Measurements from ENCODE around the gene LSM7.
"Not testable (repeated sequence)": the region's sequence is repeated elsewhere in the genome, so short reads cannot be mapped to it uniquely, and the experiment has no call there.

Gene LSM7

DNA sequence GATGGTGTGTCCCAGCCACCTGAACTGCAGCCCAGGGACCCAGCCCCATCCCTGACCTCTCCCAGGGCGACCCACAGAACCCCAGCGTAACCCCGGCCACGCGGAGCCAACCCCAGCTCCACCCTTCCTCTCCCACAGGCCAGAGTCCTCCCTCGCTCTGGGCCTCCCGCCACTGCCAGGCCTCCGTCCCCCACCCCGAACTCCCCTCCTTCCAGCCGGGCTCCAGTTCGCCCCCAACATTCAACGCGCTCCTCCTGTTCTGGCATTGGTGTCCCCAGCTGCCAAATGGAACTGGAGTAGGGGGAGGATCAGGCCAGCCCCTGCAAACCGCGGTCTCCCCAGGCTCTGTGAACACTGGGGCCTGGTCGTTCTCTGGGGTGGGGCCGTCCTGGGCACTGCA, 27.9 kb downstream of the LSM7 start:
- no peak for DNase-seq (ENCODE audit: low read depth)

DNA sequence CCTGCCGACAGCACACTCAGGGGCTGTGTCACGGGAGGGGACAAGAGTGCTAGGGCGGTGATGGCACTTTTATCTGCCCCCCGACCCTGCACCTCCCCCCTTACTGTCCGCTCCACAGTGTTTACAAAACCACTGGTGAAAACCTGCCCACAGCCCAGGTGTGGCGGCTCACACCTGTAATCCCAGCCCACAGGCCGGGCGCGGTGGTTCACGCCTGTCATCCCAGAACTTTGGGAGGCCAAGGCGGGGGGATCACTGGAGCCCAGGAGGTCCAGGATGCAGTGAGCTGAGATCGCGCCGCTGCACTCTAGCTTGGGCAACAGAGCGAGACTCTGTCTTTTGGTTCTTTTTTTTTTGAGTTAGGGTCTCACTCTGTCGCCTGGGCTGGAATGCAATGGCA, 32.2 kb downstream of the LSM7 start:
- DNase-seq (ENCODE audit: low read depth), result no peak

DNA sequence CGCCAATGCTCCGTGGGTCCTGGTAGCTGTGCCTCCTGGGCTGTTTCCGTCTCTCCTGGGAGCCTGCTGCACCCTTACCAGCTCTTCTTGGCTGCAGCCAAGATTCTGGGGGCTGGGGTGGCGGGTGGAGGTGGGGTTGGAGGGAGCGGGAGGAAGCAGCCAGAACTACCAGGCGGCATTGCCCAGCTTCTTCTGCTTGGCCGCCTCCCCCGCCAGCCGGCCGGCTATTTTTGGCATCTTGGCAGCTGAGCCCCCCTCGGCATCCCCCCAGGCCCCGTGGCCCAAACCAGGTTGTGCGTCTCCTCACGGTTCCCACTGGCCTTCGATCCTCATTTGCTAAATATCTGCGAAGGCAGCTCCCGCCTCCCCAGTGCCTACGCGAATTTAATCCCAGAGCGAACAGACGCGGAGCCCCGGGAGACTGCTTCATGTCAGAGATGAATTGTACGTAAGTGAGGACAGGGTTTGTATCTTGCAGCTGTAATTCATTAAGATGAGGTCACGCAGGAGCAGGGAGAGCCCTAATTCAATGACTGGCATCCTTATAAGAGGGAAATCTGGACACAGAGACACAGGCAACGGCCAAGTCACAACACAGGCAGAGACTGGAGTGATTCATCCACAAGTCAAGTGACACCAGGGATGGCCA, 33.6 kb downstream of the LSM7 start:
- no peak for DNase-seq (ENCODE audit: low read depth)

DNA sequence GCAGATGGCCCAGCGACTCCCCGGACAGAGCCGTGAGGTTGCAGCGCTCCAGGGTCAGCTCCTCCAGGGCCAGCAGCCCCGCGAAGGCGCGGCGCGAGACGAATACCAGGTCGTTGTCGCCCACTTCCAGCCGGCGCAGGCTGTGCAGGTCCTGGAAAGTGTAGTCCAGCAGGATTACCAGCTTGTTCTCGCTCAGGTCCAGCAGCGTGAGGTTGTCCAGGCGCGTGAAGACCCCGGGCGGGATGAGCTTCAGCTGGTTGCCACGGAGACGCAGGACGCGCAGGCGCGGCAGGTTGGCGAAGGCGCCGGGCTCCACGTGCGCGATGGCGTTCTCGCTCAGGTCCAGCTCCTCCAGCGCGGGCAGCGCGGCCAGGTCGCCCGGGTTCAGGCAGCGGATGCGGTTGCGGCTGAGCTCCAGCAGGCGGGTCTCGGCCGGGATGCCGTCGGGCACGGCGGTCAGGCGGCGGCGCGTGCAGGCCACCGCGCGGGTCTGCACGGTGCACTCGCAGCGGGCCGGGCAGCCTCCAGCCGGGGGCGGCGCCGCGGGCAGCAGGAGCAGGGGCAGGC, 37.1 kb downstream of the LSM7 start:
- DNase-seq (ENCODE audit: low read depth), result no peak

DNA sequence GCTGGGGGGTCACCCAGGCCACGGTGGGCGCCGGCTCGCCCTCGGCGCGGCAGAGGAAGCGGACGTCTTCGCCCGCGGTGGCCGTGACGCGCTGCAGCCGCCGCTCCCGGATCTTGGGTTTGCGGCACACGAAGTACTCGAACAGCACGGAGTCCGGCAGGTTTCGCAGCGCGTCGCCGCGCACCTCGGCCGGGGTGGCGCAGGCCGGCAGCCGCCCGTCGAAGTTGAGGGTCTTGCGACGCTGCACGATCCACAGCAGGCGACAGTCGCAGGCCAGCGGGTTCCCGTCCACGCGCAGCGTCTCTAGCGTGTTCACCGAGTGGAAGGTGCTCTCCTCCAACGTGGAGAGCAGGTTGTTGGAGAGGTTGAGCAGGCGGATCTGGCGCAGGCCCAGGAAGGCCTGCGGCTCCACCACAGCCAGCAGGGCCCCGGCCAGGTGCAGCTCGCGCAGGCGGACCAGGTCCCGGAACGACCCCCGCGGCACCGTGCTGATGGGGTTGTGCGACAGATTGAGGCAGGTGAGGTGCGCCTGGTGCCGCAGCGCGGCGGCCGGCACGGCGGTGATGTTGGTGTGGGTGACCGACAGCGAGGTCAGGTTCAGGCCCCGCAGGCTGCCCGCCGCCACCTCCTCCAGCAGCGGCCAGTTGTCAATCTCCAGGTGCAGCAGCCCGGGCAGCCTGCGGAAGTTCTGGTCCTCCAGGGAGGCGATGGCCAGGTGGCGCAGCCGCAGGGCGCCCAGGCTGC, 37.8 kb downstream of the LSM7 start:
- DNase-seq (ENCODE audit: low read depth), result no peak

DNA sequence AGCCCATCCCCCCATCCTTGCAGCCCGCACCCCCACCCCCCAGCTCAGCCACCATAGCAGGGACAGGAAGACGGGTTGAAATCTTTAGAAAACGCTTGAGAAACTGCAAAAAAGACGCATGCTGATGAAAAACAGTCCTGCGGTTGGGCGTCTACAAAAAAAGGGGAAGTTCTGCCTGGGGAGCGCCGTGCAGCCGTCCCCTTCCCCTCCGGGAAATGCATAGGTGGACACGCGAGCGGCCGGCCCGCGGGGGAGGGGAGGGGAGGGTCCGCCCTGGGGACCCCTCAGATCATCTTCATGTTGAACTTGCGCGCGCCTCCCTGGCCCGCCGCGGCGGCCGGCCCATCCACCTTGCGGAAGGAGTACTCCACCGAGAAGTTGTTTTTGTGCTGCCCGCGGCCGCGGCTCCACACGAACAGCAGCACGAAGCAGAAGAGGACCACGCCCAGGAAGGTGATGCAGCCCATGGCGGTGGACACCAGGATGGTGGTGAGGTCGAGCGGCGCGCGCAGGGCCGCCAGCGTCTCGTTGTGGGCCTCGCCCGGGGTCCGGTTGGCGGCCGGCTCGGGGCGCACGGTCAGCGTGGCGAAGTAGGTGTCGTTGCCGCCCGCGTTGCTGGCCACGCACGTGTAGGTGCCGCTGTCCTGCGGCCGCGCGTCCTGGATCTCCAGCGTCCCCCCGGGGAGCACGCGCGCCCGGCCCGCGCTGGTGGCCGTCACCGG, 38.5 kb downstream of the LSM7 start:
- no peak for DNase-seq (ENCODE audit: low read depth)

DNA sequence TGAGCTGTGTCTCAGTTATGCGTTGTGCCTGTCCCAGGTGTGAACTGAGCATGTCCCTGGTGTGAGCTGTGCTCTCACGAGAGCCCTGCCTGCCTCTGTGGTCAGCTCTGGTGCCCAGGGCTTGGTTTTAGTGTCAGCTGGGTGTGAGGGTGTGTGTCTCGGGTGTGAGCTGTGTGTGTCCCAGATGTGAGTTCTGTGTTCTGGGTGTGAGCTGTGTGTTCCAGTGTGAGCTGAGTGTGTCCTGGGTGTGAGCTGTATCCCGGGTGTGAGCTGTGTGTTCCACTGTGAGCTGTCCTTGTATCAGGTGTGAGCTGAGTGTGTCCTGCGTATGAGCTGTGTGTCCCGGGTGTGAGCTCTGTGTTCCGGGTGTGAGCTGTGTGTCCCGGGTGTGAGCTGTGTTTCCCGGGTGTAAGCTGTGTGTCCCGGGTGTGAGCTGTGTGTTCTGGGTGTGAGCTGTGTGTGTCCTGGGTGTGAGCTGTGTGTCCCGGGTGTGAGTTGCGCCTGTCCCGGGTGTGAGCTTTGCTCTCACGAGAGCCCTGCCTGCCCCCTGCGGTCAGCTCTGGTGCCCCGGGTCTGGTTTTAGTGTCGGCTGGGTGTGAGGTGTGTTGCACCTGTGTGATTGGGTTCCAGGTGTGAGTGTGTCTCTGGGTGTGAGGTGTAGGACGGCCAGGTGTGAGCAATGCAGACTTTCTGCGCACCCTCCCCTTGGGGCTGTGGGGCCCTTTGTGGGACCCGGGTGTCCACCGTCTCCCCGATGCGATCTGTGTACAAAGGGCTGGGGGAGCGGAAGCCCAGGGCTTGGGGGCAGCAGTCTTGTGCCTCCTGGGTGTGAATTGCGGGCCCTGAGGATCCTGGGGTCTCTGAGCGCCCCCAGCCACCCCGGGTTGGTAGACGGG, 39.3 kb downstream of the LSM7 start:
- no peak for DNase-seq (ENCODE audit: low read depth)

DNA sequence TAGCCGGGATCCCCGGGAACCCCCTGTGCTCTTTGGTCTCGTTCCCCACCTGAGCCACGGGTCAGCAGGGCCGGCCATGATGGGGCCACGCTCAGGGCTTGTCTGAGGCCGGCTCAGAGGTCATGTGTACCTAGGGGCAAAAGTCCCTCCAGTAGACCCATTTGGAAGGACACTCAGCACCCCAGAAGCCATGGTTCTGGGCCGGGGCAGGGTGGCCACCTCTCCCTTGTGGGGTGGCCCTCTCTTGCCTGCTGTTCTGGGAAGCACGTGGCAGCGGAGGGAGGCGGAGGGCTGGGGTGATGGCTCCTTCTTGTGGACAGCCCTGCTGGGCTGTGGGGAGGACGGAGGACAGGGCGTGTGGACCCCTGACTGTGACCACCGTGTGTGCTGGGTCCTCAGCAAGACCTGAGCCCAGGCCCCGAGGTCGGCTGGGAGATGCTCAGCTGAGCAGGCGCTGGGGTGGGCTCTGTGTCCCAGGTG, 40.0 kb downstream of the LSM7 start:
- no peak for DNase-seq (ENCODE audit: low read depth)

DNA sequence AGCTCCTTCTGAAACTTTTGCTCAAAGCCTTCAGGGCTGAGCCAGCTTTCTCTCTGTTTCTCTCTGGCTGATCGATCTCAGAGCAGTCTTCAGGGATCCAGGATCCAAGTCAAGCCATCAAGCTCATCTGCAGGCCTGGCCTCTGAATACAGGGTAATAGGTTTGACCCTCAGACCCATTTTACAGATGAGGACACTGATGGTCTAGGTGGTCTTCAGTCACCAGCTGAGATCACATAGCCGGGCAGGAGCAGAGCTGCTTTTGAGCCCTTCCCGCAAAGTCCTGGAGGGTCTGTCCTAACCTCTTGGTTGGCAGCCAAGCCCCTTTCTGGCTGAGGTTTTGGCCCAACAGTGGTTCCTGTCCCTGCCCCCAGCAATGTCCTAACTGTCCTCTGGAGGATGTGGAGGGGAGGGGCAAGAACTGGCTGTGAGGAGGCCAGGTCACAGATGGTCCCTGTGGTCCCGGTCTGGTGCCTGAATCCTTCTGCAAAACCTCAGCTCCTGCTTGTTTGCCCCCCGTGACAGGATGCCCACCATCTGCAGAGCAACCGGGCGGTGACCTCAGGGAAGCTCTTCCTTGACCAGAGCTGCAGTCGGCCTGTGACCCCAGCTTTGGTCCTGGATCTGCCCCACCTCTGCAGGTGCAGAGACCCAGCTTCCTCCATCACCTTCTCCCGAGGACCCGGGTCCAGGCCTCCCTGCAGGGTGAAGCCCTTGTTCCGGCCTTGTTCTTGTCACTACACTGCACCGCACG, 40.6 kb downstream of the LSM7 start:
- no peak for DNase-seq (ENCODE audit: low read depth)

DNA sequence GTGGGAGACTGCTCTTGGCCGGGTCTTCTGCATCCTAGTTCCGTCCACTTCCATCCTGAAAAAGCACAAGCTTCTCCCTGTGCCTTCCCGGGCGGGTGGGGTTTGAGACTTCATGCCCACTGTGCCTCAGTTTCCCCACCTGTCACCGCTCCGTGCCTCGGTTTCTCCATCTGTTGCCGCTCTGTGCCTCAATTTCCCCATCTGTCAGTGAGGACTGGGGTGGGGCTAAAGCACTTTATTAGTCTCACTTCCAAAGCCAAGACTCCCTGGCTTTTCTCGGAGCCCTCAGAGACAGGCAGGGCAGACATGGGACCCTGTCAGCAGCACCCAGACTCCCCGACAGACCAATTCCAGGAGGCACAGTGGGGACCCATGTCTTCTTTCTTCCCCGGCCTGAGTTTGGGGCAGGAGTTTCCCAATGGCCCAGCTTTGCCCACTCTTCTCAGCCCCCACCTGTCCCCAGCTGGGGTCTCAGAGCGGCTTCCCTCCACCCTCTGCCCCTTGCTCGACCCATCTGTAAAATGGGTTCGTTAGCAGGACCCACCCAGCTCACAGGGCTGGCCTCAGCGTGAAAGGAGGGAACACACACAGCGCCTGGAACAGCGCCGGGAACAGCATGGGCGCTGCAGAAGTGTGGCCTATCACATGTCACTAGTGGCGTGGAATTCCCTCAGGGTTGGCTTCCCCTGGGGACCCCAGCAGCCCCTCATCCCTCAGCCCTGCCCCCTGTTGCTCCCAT, 41.8 kb downstream of the LSM7 start:
- no peak for DNase-seq (ENCODE audit: low read depth)

DNA sequence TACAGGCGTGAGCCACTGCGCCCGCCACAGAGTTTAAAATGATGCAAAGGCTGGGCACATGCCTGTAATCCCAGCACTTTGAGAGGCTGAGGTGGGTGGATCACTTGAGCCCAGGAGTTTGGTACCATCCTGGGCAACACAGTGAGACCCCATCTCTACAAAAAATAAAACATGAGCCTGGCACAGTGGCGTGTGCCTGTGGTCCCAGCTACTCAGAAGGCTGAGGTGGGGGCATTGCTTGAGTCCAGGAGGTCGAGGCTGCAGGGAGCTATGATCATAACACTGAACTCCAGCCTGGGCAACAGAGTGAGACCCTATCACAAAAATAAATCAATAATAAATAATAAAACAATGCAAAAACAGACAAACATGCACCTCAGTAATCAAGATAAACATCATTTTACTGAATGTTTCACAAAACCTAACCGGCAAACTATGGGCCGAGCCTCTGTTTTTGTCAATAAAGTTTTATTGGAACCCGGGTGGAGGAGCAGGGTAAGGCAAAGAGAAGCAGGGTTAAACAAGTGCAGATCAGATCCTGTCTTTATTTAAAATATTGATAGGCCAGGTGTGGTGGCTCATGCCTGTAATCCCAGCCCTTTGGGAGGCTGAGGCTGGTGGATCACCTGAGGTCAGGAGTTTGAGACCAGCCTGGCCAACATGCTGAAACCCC, 44.4 kb downstream of the LSM7 start:
- DNase-seq (ENCODE audit: low read depth), result no peak

DNA sequence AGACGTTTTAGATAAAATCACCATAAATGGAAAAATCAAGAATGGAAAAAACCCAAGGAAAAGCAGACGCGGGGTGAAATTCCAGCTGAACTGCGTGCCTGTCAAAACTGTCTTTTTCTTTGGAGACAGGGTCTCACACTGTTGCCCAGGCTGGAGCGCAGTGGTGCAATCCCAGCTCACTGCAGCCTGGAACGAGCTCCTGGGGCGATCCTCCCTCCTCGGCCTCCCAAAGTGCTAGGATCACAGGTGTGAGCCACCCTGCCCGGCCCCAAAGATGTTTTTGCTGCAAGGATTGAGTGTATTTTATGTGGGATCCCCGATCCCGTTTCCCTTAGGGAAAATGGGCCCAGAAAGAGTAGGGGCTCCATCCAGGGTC, 45.5 kb downstream of the LSM7 start:
- DNase-seq (ENCODE audit: low read depth), result no peak

DNA sequence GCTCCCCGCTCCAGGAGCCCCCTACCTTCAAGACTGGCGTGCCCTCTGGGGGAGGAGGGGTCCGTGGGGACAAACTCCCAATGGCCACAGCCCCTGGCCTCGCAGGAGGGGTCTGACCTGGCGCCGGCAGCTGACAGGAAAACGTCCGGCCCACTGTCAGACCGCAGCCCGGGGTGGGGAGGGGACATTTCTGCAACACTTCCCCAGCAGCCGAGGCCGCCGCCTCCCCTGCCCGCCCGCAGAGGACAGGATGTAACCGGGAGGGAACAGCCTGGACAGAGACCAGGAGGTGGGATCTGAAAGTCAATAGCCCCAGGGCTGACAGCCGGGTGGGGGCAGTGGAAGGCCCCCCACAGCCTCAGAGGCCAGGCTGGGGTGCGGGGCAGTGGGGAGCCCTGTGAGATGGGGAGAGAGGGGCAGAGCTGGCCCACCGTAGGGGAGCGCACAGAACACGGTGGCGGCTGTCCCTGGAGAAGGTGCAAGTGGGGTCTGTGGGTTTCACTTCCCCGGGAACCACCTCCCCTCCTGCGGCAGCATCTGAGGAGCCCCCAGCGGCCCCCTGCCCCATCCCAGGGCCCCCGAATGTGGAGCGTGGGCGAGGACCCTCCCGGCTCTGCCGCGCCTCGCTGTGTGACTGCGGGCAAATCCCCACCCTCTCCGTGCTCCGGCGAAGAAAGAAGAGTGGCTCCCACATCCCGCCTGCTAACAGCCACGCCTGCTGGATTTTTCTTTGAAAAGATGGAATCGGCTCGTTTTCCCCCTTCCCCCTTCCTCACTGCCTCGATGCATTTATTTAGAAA, 46.1 kb downstream of the LSM7 start, which contains the start of gene PEAK3:
Gene PEAK3 (minus strand): TSS at position 114 of the 800 bp plus-strand sequence. CDS start 1,244 bp downstream, outside the sequence.
- no peak for DNase-seq (ENCODE audit: low read depth)

DNA sequence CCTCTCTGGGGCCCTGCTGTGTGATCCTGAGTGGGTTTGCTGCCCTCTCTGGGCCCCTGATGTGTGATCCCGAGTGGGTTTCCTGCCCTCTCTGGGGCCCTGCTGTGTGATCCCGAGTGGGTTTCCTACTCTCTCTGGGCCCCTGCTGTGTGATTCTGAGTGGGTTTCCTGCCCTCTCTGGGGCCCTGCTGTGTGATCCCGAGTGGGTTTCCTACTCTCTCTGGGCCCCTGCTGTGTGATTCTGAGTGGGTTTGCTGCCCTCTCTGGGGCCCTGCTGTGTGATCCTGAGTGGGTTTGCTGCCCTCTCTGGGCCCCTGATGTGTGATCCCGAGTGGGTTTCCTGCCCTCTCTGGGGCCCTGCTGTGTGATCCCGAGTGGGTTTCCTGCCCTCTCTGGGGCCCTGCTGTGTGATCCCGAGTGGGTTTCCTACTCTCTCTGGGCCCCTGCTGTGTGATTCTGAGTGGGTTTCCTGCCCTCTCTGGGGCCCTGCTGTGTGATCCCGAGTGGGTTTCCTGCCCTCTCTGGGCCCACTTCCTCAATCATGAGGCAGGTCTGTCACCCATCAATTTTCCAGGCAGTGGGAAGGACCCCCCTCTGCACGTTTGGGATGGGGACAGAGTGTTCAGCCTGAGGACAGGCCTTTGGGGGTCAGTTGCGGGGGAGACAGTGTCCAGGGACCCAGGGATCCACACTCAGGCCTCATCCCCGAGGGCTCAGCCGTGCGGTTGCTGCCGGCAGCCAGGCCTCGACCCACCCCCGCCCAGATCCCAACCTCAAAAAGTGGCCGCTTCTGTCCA, 46.9 kb downstream of the LSM7 start:
- DNase-seq (ENCODE audit: low read depth), result not testable (repeated sequence)

DNA sequence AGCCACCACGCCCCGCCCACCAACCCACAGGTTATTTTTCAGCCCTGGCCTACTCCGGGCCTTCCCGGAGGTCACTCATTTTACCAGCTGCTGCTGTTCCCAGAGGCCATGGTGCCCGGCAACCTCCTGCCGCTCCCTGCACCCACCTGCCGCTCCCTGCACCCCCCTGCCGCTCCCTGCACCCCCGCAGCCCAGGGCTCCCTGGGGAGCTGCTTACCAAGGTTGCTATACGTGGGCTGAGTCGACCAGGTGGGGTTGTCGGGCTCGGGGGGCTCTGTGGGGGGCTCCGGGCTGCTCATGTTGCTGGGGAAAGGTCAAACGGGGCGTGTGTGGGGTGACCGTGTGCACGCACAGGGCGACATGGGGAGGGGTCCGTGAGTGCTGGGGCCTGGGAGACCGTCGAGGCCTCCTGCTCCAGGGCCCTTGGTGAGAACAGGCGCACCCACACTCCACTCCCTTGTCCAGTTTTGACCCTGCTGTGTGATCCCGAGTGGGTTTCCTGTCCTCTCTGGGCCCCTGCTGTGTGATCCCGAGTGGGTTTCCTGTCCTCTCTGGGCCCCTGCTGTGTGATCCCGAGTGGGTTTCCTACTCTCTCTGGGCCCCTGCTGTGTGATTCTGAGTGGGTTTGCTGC, 47.6 kb downstream of the LSM7 start:
- no peak for DNase-seq (ENCODE audit: low read depth)

DNA sequence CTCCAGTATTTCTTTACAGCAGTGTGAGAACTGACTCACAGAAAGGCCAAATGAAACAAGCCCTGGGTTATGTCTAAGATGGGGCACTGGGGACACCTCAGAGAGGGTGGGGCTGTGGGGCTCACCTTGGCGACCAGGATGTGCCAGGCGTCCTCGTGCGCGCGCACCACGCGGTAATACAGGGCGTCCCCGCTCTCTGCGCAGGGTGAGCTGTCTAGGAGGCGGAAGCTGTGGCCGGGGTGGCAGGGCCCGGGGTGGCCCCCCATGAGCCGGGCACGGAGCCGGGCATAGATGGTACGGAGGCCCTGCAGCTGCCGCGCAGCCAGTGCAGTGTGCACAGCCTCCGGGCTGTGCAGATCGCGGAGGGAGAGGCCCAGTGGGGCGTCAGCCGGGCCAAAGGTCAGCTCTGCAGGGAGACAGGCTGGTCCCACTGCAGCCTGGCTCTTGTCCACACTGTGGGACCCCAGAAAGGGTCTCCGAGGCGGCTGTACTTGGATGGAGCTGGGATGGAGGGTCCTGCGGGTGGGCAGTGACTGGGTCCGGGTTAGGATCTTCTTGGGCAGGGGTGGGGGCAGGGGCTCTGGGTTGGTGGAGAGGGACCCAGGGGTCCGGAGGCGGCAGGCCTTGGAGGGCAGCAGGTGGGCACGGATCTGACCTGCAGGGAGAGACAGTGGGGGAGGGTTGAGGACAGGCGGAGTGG, 49.8 kb downstream of the LSM7 start:
- no peak for DNase-seq (ENCODE audit: low read depth)

DNA sequence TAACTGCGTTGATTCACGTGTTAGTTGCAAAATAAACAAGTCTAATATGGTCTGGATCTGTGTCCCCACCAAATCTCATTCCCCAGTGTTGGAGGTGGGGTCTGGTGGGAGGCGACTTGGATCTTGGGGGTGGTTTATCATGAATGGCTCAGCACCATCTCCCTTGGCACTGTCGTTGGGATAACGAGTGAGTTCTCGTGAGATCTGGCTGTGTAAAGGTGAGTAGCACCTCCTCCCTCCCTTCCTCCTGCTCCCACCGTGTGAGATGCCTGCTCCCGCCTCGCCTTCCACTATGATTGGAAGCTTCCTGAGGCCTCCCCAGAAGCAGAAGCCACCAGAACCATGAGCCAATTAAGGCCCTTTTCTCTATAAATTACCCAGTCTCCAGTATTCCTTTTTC, 51.2 kb downstream of the LSM7 start:
- DNase-seq (ENCODE audit: low read depth), result no peak
